Fibroblast of skin of right biceps (primary cell): ENCODE results near the gene PRM2.
A peak's percentile ranks its signal among the peaks of the same experiment; 100 is the strongest.

Experiments
- DNase-seq: peaks from one replicate; pipeline ENCODE4 v3.0.0-alpha.2; 2013

PRM2 gene, protein sequence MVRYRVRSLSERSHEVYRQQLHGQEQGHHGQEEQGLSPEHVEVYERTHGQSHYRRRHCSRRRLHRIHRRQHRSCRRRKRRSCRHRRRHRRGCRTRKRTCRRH

DNA sequence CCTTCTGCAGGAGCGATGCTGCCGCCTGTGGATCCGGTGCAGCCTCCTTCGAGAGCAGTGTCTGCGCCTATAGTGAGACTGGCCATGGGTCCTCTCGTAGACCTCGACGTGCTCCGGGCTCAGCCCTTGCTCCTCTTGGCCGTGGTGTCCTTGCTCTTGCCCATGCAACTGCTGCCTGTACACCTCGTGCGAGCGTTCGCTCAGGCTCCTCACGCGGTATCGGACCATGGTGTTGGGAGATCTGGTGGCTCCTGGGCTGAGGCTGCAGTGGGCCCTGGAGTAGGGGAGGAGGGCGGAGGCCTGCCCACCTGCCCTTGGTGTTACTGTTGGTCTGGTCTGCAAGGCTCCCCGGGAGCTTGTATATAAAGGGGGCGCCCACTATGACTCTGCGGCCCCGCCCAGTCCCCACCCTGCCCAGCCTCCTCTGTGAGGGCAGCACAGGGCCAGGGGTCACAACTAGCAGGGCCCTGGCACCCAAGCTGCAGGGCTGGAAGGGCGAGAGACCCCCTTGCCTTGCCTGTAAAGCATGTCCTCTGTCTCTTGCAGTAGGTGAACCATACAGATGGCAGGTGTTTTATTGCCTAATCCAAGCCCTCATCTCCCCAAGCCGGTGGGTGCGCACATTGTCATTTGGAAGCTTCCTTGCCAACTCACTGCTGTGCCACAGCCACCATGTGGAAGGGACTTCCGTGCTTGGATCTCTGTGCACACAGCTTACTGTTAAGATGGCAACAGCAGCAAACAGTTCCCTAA lies at the start of gene PRM2:
TSS of gene PRM2 (minus strand) at position 338 of the 753 bp plus-strand sequence. CDS start at position 228, 110 bp downstream.
- no peak for DNase-seq

DNA sequence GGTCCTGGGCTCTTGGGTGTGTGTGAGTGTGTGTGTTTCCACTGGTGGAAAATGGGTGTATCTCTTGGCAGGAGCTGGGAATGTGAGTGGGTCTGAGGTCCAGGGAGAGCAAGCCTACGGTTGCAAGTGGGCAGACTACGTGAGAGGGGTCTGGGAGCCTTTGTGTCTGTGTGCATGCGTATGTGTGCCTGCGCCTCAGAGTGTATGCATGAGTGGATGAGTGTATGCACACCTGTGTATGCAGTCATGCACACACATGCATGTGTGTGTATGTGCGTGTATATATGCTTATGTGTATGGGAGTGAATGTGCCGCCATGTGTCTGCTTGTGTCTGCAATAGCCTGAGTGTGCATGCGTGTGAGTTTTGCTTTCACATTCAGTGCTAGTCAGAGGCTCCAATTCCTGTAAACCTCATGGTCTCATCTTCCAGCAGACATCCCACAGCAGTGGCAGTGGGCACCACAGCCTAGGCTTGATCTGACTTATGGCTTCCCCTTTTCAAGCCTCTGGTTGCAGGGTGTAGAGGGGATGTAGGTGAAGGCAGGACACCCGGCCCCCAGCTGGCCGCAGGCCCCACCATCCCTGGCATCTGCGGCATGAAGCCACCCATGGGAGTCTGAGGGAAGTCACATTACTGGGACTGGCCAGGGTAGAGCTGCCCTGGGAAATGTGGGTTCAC lies 49.3 kb upstream of the PRM2 start:
- DNase-seq: no peak

DNA sequence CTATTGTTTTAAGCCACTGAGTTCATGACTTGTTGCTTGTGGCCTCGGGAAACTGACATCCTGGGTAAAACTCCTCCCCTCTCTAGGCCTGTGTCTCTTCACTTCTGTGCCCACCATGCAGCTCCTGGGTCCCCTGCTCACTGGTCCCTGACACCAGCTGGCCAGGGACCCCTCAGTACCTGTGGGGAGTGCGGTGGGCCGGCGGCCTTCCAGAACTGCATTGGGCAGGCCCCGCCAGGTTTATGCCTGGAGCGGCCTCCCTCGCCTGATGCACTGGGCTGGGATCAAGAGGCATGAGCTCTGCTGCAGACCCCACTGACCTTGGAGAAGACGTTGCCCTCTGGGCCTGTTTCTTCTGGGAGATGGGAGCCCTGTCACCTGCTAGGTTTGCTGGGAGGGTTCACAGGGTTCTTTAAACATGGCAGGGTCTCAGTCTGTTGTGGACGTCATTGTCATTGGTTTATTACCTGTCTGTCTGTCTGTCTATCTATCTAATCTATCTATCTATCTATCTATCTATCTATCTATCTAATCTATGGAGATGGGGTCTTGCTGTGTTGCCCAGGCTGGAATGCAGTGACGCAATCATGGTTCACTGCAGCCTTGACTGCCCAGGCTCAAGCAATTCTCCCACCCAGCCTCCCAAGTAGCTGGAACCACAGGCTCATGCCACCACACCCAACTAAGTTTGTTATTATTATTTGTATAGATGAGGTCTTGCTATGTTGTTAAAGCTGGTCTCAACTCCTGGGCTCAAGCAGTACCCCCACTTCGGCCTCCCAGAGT lies 47.5 kb upstream of the PRM2 start:
- no peak for DNase-seq

DNA sequence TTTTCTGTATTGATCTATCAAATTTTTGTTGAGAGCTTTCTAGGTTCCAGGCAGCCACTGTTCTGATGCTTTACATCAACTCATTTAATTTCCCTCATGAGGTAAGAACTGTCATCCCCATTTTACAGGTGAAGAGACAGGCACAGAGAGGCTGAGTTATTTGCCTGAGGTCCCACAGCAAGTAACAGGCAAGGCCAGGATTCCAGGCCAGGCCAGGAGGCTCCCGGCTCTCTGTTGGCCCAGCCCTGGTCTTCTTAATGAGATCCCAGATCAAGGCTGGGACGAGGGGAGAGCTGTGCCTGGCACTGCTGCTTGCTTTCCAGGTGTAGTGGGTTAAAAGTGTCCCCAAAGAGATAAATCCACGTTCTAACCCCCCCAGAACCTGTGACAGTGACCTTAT lies 46.5 kb upstream of the PRM2 start:
- no peak for DNase-seq

DNA sequence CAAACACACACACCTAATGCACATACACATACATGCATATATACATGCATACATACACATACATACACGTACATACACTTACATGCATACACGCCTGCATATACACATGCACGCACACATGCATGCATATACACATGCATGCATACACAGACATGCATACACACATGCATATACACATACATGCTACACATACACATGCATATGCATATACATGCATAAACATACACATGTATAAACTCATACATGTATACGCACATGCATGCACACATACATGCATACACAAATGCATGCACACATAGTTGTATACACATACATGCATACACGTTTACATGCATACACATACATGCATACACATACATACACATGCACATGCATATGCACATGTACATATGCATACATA lies 45.4 kb upstream of the PRM2 start:
- no peak for DNase-seq

DNA sequence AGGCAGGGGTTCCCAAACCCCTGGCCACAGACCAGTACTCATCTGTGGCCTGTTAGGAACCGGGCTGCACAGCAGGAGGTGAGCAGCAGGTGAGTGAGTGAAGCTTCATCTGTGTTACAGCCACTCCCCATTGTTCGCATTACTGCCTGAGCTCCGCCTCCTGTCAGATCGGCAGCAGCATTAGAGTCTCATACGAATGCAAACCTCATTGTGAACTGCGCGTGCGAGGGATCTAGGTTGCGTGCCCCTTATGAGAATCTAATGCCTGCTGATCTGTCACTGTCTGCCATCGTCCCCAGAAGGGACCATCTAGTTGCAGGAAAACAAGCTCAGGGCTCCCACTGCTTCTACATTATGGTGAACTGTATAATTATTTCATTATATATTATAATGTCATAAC lies 43.9 kb upstream of the PRM2 start:
- no peak for DNase-seq

DNA sequence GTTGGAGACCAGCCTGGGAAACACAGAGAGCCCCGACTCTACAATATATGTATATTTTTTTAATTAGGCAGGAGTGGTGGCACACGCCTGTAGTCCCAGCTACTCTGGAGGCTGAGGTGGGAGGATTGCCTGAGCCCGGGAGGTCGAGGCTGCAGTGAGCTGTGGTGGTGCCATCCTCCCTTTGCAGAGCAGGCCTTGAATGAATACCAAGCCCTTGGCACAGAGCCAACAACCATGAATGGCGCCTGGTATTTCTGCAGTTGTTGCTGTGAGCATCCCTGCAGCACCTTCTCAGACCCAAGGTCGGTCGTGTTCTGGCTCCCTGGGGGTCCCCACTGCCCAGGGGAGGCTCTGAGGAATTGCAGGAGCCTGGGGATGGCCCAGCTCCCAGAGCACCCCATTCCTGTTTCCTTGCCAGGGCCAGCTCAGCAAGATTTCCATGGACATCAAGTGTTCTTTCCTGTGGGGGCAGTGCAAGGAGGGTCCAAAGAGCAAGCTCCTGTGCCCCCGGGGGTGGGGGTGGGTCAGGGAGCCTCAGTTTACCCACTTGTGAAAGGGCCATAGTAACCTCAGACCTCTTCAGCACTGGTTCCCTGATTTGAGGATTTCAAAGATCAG lies 43.4 kb upstream of the PRM2 start:
- peak; percentile 36 for DNase-seq

DNA sequence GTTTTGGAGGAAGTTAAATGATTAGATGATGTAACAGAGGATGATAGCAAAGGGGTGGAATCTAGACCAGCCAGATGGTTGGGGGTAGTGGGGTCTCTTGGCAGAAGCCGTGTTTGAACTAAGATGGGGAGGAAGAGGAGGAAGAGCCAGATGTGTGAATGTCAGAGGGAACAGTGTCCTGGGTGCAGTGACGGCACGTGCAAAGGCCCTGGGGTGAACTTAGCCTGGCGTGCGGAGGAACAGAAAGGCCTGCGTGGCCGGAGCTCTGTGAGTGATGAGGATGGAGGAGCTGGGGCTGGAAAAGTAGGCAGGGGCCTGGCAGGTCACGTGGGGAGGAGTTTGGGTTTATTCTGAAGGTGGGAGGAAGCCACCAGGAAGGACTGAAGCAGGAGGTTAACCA lies 42.5 kb upstream of the PRM2 start:
- DNase-seq: no peak

DNA sequence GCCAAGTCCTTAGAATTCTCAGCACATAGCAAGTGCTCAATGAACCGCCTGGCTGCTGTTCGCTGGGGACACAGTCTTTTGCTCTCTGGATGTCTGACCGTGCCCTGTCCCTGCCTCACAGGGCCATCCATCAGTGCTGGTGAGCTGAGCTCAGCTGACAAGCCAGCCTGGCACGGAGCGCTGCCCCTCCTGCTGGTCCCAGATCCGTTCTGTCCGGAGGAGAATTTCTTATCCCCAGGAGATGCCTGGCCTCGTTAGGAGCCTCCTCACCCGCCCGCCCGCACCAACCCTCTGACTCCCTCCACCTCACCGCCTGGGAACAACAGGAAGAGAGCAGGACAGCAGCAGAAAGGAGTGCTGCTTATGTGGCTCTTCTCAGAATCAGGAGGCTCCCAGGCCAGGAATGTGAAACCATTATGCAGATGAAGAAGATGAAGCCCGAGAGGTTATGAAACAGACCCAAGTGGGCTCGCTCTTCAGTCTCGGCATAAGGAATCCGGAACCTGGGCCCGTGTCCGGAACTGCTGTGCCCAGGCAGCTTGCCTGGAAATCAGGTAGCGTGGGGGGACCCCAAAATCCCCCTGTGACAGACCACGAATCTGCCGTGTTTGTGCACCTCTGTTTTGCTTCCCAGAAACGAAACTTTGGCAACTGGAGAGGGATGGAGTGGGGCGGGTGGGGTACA lies 40.2 kb upstream of the PRM2 start:
- peak; percentile 43 for DNase-seq

DNA sequence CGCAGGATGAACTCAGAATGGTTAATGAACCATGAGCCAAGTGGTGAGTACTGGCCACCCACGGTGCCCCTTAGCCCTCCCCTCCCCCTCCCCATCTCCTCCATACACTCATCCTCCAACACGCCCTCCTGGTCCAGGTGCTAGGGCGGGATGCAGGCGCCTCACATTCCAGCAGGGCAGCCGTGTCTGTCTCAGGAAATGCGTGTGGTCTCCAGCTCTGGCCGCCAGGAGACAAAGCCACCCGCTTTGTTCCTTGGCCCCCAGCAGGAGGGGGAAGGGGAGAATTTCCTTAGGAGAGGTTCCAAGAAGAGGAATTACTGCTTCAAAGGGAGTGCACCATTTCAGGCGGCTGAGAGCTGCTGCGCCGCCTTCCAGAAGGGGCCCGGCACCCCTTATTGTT lies 39.2 kb upstream of the PRM2 start:
- DNase-seq: peak; percentile 91

DNA sequence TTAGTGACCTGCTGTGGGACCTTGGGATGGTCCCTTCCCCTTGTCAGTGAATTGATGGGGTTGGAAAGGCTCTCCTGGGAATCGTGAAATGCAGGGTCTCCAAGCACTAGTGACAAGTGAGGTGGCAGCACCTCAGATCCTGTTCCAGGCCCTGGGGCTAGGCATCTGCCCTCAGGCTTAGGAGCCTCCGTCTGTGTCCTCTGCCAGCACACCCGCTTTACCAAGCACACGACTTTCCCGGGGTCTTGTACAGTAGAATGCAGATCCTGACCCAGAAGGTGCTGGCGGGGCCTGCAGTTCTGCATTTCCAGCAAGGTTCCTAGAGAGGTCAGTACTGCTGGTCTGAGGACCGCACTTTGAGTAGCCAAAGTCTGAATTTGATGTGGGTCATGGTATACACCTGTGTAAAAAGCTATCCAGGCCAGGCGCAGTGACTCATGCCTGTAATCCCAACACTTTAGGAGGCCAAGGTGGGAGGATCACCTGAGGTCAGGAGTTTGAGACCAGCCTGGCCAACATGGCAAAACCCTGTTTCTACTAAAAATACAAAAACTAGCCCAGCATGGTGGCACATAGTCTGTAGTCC lies 38.1 kb upstream of the PRM2 start:
- no peak for DNase-seq

DNA sequence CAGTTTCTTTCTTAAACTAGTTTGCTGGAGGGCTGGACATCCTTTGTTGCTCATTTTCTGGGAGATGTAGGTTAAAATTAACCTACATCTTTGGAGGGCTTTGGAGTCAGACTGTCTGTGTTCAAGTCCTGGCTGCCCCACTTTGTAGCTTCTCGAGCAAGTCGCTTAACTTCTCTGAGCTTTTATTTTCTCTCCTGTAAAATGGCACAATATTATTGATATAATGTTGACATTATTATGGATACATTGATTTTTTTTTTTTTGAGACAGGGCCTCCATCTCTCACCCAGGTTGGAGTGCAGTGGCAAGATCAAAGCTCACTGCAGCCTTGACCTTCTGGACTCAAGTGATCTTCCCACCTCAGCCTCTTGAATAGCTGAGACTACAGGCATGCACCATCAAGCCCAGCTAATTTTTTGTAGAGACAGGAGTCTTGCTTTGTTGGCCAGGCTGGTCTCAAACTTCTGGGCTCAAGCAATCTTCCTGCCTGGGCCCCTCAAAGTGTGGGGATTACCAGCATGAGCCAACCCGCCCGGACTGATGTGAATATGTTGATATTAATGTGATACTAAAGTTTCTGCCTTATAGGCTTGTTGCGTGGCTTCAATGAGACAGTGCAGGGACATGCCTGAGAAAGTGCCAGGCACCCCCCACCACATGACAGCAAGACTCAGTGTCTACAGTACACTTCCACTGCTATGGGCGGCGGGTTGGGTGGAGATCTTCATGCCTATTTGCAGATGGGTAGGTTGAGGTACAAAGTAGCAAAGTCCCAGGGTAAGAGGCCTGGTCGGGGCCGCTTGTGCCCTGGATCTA lies 37.4 kb upstream of the PRM2 start:
- no peak for DNase-seq

DNA sequence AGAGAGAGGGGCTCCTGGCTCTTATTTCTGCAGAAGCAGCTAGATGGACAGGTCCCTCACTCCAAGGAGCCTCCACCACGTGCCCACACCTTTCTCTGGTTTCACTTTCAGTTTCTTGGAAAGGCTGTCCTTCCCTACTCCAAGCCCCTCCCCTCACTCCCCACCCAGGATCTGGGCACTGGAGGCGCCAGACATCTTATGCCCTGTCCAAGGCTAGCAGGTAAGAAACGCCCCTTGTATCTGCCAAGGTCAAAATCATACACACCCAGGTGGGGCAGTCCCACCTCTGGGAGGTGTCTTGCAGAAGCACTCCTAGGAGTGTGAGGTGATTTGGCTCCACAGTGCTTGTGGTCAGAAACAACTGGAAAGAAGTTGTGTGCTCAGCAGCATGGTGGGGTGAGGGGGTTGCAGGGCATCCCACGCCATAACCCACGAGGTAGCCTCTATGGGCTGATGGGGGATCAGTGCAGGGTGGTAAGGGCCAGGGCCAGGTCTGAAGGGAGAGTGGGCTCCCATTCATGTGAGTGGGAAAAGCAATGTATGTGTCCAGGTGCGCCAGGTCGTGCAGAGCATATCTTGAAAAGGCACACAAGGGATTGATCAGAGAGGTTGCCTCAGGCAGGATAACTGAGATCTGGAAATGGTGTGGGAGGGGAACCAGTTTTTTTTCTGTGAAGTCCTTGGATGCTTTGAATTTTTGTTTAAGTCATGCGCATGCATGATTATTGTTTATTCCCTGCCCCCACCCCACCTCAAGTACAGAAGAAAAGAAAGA lies 36.6 kb upstream of the PRM2 start:
- DNase-seq: peak; percentile 77

DNA sequence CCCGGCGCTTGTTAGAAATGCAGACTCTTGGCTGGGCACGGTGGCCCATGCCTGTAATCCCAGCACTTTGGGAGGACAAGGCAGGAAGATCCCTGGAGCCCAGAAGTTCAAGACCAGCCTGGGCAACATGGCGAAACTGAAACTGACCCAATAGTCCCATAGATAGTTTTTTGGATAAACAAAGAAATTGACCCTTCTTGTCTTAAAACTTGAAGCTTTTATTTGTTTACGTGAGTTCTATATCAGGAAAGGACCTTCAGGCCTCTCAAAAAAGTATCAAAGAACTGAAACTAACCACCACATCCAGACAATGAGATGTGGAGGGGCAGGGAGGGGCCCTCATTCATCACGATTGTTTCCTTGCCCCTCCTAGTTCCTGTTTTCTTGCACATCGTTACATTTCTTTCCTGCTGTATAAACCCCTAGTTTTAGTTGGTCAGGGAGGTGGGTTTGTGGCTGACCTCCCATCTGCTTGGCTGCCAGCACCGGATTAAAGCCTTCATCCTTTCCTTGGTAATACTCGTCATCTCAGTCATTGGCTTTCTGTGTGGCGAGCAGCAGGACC lies 34.8 kb upstream of the PRM2 start:
- DNase-seq: no peak

DNA sequence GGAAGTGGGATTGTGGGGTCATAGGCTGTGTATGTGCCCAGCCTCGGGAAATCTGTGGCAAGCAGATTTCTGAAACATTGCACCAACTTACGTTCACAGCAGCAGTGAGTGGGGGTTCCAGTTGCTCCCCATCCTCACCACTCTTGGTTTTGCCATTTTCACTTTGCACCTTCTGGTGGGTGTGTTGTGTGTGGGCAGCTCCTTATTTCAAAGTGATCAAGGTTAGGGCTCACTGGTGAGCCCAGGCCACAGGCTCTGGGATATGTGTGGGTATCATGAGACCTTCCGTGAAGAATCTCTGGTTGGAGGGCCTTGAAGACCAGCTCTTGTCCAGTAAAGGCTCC lies 34.3 kb upstream of the PRM2 start:
- DNase-seq: no peak

DNA sequence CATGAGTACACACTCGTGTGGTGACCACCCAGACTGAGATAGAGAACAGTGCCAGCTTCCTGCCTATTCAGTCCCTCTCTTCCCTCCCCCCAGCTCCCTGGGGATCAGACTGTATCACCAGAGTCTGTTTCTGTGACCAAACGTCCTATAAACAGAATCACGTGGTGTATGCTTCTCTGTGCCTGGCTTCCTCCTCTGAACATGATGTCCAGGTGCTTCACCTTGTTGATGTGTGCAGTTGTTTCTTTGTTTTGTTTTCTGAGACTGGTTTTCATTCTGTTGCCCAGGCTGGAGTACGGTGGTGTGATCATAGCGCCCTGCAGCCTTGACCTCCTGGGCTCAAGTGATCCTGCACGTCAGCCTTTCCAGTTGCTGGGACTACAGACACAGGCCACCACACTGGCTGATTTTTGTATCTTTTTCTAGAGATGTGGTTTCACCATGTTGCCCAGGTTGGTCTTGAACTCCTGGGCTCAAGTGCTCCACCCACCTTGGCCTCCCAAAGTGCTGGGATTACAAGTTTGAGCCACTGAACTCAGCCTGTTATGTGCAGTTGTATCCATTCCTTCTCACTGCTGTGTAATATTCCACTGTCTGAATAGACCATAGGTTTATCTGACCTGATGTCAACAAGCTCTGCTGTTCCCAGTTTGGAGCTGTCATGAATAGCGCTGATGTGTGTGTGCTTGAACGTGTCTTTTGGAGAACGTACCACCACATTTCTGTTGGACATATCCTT lies 33.8 kb upstream of the PRM2 start:
- DNase-seq: peak; percentile 53

DNA sequence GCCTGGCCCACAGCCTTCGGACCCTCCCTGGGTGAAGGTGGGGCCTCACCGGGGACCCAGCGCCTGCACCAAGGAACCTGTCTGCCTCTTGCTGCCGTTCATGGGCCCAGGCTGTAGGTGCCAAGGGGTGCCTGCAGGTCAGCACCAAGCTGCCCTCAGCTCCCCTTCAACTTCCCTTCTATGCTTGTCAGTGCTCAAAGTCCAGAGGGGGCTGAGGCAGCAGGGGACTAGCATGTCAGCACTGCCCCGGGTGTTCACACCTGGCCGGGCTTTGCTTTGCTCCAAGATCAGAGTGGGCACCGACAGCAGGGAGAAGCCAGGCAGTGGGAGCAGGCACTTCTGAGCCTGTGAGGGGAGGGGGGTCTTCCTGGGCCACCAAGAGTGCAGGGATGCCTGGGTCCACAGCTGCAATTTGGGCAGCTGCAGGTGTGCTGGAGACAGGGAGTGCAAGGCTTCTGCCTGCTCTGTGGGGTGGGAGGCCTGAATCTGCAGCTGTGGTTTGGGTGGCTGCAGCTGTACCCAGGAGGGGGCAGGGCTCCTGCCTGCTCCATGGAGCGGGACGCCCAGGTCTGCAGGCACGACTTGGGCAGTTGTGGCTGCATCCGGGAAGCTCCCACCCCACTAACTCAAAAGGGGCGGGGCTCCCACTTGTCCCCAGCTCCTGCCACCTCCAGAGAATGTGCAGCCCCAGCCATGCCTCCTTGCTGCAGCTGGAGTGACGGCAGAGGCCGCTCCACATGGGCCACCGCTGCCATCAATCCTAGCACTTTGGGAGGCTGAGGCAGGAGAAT lies 32.4 kb upstream of the PRM2 start:
- no peak for DNase-seq

DNA sequence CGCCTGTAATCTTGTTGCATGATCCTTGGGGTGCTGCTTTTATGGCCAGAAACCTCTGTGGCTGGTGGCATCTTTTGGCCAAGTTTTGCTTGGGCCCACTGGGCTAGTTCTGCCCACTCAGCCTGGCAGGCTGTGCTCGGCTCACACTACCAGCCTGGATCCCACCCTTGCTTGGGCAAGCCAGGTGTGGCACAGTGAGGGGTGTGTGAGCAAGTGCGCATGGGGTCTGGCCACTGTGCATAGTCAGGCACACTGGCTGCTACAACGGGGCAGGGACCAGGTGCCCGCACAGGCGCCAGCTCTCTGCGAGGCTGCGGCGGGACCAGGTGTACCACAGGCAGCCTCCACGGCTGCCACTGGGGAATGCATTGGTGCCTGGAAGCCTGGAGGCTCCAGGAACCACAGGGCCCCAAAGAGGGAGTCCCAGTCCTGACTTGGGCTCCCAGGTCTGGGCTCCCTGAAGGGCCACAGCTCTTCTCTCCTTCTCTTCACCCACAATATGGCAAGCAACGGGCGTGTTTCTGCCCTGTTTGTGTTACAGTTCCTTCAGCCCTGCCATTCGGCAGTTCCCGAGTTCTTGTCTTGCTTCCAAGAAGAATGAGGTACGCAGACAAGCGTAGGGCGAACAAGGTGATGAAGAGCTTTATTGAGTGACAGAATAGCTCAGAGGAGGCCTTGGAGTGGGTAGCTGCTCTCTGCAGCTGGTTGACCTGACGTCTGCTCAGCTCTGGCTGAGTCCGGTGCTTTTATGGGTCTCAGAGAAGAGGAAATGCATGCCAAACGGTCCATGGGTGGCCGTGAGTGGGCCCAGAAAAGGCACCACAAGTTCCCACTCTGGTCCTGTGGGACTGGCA lies 31.6 kb upstream of the PRM2 start:
- DNase-seq: no peak
